K562 (cell line): Measurements from ENCODE around the gene PHF3. TPM values are rescaled to one million over a fixed set of nuclear protein-coding genes. Genes with fewer than 3 reads are reported as not detected.

Source experiments
- ARNT ChIP-seq, 2 experiments: fragments of 450-650 bp; IDR thresholded peaks; 2 replicates each; pipeline ENCODE4 v1.6.1; 2016; ENCODE audit warnings: mild to moderate bottlenecking in 1 of 2
- ATF7 ChIP-seq: fragments of 450-650 bp; IDR thresholded peaks from 2 replicates; pipeline ENCODE4 v1.7.1; 2014; ENCODE audit warnings: mild to moderate bottlenecking, moderate library complexity
- BRCA1 ChIP-seq, 2 experiments: fragments of 450-650 bp in 1 of 2; sonication (generic) in 1 of 2; formaldehyde crosslinking in 1 of 2; IDR thresholded peaks; 2 replicates each; pipeline versions ENCODE4 v1.5.0 to v1.6.1; 2017 to 2020; ENCODE audit warnings: mild to moderate bottlenecking in 1 of 2, missing genetic modification reagents in 1 of 2
- CBX3 ChIP-seq, 2 experiments: IDR thresholded peaks; 1 replicate in 1 of 2; 2 replicates in 1 of 2; pipeline ENCODE4 v1.6.1; 2012; ENCODE audit warnings: inconsistent platforms in 2 of 2, low read length in 2 of 2, borderline replicate concordance in 1 of 2, control low read depth in 1 of 2
- FOXJ2 ChIP-seq: fragments of 200-800 bp; sonication (Bioruptor generic); IDR thresholded peaks from 2 replicates; pipeline ENCODE4 v1.6.1; 2016; ENCODE audit warnings: missing genetic modification characterization, missing compliant biosample characterization
- HCFC1 ChIP-seq: IDR thresholded peaks from 2 replicates; pipeline ENCODE4 v1.6.1; 2012; ENCODE audit warnings: low read depth, low read length, improper control_type of control experiment
- PHF20 ChIP-seq: fragments of 450-650 bp; IDR thresholded peaks from 2 replicates; pipeline ENCODE4 v1.6.1; 2018; ENCODE audit not compliant: partially characterized antibody
- SNIP1 ChIP-seq: fragments of 450-650 bp; IDR thresholded peaks from 2 replicates; pipeline ENCODE4 v1.7.1; 2017; ENCODE audit warnings: low read depth, mild to moderate bottlenecking
- SNRNP70 ChIP-seq: fragments of 200-400 bp; formaldehyde crosslinking; optimal IDR thresholded peaks from 2 replicates; pipeline ENCODE3; 2017; ENCODE audit warnings: low read depth, low read length
- TEAD4 ChIP-seq, 2 experiments: sonication (generic) in 1 of 2; formaldehyde crosslinking in 1 of 2; IDR thresholded peaks; 2 replicates each; pipeline versions ENCODE4 v1.6.1 to v1.8.0; 2012 to 2022; ENCODE audit warnings: borderline replicate concordance in 1 of 2, inconsistent platforms in 1 of 2, low read length in 1 of 2, mild to moderate bottlenecking in 1 of 2, missing genetic modification reagents in 1 of 2
- ZBTB17 ChIP-seq: fragments of 450-650 bp; formaldehyde crosslinking; IDR thresholded peaks from 2 replicates; pipeline ENCODE4 v1.4.0; 2020; ENCODE audit warnings: mild to moderate bottlenecking
- ZNF311 ChIP-seq: fragments of 250-450 bp; sonication (Bioruptor Pico); IDR thresholded peaks from 2 replicates; pipeline ENCODE4 v1.4.0; 2020; ENCODE audit warnings: mild to moderate bottlenecking, moderate library complexity
- ZNF696 ChIP-seq: fragments of 250-450 bp; sonication (Bioruptor Pico); conservative IDR thresholded peaks from 2 replicates; pipeline ENCODE4 v1.4.0; 2020; ENCODE audit warnings: mild to moderate bottlenecking, moderate library complexity
- polyA plus RNA-seq, 8 experiments: library from polyadenylated mRNA; depleted of rRNA in 4 of 8; stranded (reverse) in 5 of 8; unstranded in 3 of 8; fragments of >200 nt; fragmentation: Nextera tagmentation in 2 of 8; fragmentation: Illumina TruSeq in 1 of 8; extraction: Ambion mirVana in 2 of 8; extraction: Trizol in 1 of 8; gene quantifications; 2 replicates each; pipeline versions ENCODE4 v1.2.1 to v1.2.3, GENCODE V29; 2011 to 2014; ENCODE audit warnings: inconsistent platforms in 1 of 8, missing spikeins in 1 of 8
- total RNA-seq, 7 experiments: library from RNA; depleted of rRNA in 6 of 7; stranded (reverse); fragments of >200 nt in 6 of 7; fragmentation: Illumina TruSeq in 2 of 7; extraction: Trizol in 2 of 7; gene quantifications; 2 replicates each; pipeline versions ENCODE4 v1.2.1 to v1.2.3, GENCODE V29; 2011 to 2021; ENCODE audit warnings: low replicate concordance in 1 of 7
- TF ChIP-seq, protein P1 (sequence below): fragments of 250-450 bp; sonication (Bioruptor Pico); IDR thresholded peaks from 2 replicates; pipeline ENCODE4 v1.5.0; 2022; ENCODE audit warnings: mild to moderate bottlenecking
- TF ChIP-seq, protein P2 (sequence below): sonication (generic); IDR thresholded peaks from 2 replicates; pipeline ENCODE4 v1.6.1; 2016
- TF ChIP-seq, protein P3 (sequence below): fragments of 450-650 bp; IDR thresholded peaks from 2 replicates; pipeline ENCODE4 v1.6.1; 2016; ENCODE audit warnings: missing biosample characterization, missing genetic modification characterization
- TF ChIP-seq, protein P4 (sequence below), 2 experiments: IDR thresholded peaks in 1 of 2; conservative IDR thresholded peaks in 1 of 2; 2 replicates each; pipeline ENCODE4 v1.6.1; 2016; ENCODE audit warnings: low read depth in 2 of 2, mild to moderate bottlenecking in 1 of 2, missing compliant biosample characterization in 1 of 2, missing genetic modification characterization in 1 of 2, moderate library complexity in 1 of 2

The PHF3 gene
- total and polyA plus RNA-seq, 9 of the 15 experiments (the other 6 are each of a cell fraction or from before 2014, with no cell fraction given), result 8.1 to 51.2 (median 30.9) TPM

DNA sequence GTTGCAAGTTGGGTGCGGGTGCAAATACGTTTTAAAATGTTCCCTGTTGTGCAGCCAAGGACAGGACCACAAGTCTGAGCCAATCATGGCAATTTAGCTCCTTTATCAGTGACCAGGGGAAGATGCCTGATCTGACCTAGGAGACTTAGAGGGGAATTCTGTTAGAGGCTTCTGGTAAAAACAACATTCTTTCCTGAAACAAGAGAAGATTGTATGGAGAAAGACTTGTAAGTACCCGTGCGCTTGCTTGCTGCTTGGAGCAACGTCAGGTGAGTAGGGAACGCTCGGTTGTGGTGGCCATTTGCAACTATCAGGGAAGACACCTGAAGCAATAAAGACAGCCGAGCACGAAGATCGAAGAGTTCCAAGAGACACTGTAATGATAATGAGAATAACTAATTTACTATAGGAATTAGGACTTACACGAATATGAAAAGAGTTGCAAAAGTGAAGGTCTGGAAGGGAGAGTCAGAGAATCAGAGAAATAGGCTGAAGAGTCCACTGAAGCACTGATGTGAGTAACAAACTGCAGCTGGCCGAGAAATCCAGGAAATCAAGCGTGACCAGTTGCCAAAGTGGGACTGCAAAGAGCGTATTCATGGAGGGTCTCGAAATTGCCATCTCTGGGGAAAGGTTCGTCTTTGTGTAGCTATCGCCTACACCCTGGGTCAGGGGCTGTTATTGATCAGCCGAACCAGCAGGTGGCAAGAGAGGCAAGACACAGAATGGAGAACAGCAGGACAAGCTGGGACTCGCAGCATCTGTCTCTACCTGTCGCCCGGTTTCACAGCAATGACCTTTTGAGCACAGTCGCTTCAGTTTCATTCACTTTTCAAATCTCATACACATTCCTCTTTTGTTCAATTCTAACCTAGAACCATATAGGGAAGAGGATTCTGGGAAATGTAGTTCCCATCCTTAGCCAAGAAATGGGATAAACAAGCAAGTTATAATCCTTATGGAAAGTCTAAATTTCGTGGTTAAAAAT is 37.3 kb upstream of the PHF3 start (continued):
- TF ChIP-seq, protein P1, sequence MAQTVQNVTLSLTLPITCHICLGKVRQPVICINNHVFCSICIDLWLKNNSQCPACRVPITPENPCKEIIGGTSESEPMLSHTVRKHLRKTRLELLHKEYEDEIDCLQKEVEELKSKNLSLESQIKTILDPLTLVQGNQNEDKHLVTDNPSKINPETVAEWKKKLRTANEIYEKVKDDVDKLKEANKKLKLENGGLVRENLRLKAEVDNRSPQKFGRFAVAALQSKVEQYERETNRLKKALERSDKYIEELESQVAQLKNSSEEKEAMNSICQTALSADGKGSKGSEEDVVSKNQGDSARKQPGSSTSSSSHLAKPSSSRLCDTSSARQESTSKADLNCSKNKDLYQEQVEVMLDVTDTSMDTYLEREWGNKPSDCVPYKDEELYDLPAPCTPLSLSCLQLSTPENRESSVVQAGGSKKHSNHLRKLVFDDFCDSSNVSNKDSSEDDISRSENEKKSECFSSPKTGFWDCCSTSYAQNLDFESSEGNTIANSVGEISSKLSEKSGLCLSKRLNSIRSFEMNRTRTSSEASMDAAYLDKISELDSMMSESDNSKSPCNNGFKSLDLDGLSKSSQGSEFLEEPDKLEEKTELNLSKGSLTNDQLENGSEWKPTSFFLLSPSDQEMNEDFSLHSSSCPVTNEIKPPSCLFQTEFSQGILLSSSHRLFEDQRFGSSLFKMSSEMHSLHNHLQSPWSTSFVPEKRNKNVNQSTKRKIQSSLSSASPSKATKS (CRISPR knock-in tag), result no peak
- TF ChIP-seq ATF7 (peak; percentile 19; the same call in 1 of the 2 replicates), ARNT (IDR thresholded peaks at IDR 0.05) (0 out of 4 replicates have a peak, but pooled peaks of 1 of the 2 experiments have one; percentile 27), FOXJ2 (no peak), SNRNP70 (no peak), ZNF696 (CRISPR knock-in tag) (no peak), PHF20 (no peak), CBX3 (IDR thresholded peaks at IDR 0.05; ENCODE audit: borderline replicate concordance in 1 of 2, low read length in 2 of 2) (0 out of 3 replicates have a peak, but pooled peaks of 1 of the 2 experiments have one; percentile 32), SNIP1 (peak; percentile 69; the same call in 1 of the 2 replicates), BRCA1 (IDR thresholded peaks at IDR 0.05) (no peak), BRCA1 (CRISPR knock-in tag; IDR thresholded peaks at IDR 0.05) (no peak), ZNF311 (CRISPR knock-in tag) (0 out of 2 replicates have a peak, but pooled peaks have one; percentile 32), ZBTB17 (CRISPR knock-in tag) (no peak), HCFC1 (peak; percentile 71), TEAD4 (IDR thresholded peaks at IDR 0.05; ENCODE audit: low read length) (no peak), TEAD4 (CRISPR knock-in tag; IDR thresholded peaks at IDR 0.05; ENCODE audit: borderline replicate concordance) (no peak)
- TF ChIP-seq, protein P2, sequence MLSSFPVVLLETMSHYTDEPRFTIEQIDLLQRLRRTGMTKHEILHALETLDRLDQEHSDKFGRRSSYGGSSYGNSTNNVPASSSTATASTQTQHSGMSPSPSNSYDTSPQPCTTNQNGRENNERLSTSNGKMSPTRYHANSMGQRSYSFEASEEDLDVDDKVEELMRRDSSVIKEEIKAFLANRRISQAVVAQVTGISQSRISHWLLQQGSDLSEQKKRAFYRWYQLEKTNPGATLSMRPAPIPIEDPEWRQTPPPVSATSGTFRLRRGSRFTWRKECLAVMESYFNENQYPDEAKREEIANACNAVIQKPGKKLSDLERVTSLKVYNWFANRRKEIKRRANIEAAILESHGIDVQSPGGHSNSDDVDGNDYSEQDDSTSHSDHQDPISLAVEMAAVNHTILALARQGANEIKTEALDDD, result no peak
- TF ChIP-seq, protein P3, sequence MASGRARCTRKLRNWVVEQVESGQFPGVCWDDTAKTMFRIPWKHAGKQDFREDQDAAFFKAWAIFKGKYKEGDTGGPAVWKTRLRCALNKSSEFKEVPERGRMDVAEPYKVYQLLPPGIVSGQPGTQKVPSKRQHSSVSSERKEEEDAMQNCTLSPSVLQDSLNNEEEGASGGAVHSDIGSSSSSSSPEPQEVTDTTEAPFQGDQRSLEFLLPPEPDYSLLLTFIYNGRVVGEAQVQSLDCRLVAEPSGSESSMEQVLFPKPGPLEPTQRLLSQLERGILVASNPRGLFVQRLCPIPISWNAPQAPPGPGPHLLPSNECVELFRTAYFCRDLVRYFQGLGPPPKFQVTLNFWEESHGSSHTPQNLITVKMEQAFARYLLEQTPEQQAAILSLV (tag), result no peak
- TF ChIP-seq, protein P4, sequence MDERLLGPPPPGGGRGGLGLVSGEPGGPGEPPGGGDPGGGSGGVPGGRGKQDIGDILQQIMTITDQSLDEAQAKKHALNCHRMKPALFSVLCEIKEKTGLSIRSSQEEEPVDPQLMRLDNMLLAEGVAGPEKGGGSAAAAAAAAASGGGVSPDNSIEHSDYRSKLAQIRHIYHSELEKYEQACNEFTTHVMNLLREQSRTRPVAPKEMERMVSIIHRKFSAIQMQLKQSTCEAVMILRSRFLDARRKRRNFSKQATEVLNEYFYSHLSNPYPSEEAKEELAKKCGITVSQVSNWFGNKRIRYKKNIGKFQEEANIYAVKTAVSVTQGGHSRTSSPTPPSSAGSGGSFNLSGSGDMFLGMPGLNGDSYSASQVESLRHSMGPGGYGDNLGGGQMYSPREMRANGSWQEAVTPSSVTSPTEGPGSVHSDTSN (CRISPR knock-in tag; IDR thresholded peaks at IDR 0.05; ENCODE audit: low read depth), result no peak
- TF ChIP-seq, protein P4 (tag; conservative IDR thresholded peaks at IDR 0.05; ENCODE audit: low read depth), result no peak
